HepG2 (cell line): ENCODE data around the gene PHKA1. TPM values are rescaled to one million over a fixed set of nuclear protein-coding genes. Genes with fewer than 3 reads are reported as not detected.

ENCODE experiments used
- ATAC-seq: fragments of 200-7000 bp; cut with Tn5 transposase; 3 replicates; pipeline ENCODE4 v1.9.1; 2020; ENCODE audit warnings: mild to moderate bottlenecking, moderate library complexity
- BruUV-seq: library from RNA; stranded (reverse); fragments of 400-500 nt; replicated peaks from 2 replicates; lab custom pipeline; 2021; lab: Mats Ljungman, UMichigan
- CTCF ChIA-PET: fragments of 300-600 bp; formaldehyde crosslinking; extraction: SDS; loops from one replicate; lab custom pipeline; 2021; ENCODE audit warnings: low total read pairs, inconsistent platforms, low intra/inter-chr PET ratio; lab: Yijun Ruan, JAX
- POLR2A ChIA-PET: fragments of 350-600 bp; sonication (Branson Sonifier 250); formaldehyde crosslinking; loops from one replicate; lab custom pipeline; 2020; ENCODE audit warnings: antibody characterized with exemption, inconsistent platforms; lab: Yijun Ruan, JAX
- DNase-seq: peaks from one replicate; pipeline ENCODE4 v3.0.0-alpha.2; 2015; ENCODE audit warnings: low spot score
- FAIRE-seq: peaks from 3 replicates; lab custom pipeline; 2011; peaks lifted over from hg19 to GRCh38; lab: Jason Lieb, UNC
- H2AFZ ChIP-seq: one replicate; pipeline ENCODE4 v1.6.1; 2011; ENCODE audit warnings: low read length, inconsistent platforms
- H3K27ac ChIP-seq: fragments of 300-600 bp; 3 replicates; pipeline ENCODE4 v1.8.0; 2011; ENCODE audit warnings: mixed run types, mild to moderate bottlenecking, mixed read lengths, low read length, inconsistent platforms; ENCODE audit not compliant: insufficient read depth; ENCODE audit errors: extremely low read length
- H3K27me3 ChIP-seq, 2 experiments: fragments of 200-600 bp in 1 of 2; 2 replicates in 1 of 2; 3 replicates in 1 of 2; pipeline versions ENCODE4 v1.6.0 to v1.8.0; 2011; ENCODE audit warnings: low read length in 2 of 2, mild to moderate bottlenecking in 2 of 2, moderate library complexity in 2 of 2, inconsistent platforms in 1 of 2; ENCODE audit not compliant: insufficient read depth in 2 of 2, control insufficient read depth in 1 of 2
- H3K36me3 ChIP-seq, 2 experiments: fragments of 200-600 bp in 1 of 2; replicated peaks in 1 of 2; 2 replicates in 1 of 2; 3 replicates in 1 of 2; pipeline versions ENCODE4 v1.5.1 to v1.8.0; 2011; ENCODE audit warnings: low read length in 2 of 2, inconsistent platforms in 1 of 2; ENCODE audit not compliant: insufficient read depth in 2 of 2, control insufficient read depth in 1 of 2
- H3K4me1 ChIP-seq: 2 replicates; pipeline ENCODE4 v1.5.1; 2012; ENCODE audit warnings: low read length, inconsistent platforms; ENCODE audit not compliant: insufficient read depth
- H3K4me2 ChIP-seq: 2 replicates; pipeline ENCODE4 v1.6.0; 2011; ENCODE audit warnings: low read depth, low read length, inconsistent platforms
- H3K4me3 ChIP-seq, 3 experiments: fragments of 200-600 bp in 1 of 3; sonication (generic), shearing (Covaris generic) in 1 of 3; replicated peaks in 1 of 3; 2 replicates each; pipeline ENCODE4 v1.5.1; 2011 to 2016; ENCODE audit warnings: low read length in 3 of 3, inconsistent platforms in 2 of 3, low read depth in 2 of 3, mild to moderate bottlenecking in 2 of 3, control low read depth in 1 of 3, mixed read lengths in 1 of 3; ENCODE audit not compliant: insufficient read depth in 1 of 3
- H3K79me2 ChIP-seq: one replicate; pipeline ENCODE4 v1.6.1; 2011; ENCODE audit warnings: low read length, inconsistent platforms; ENCODE audit not compliant: insufficient read depth
- H3K9ac ChIP-seq: 2 replicates; pipeline ENCODE4 v1.6.0; 2011; ENCODE audit warnings: mild to moderate bottlenecking, low read depth, low read length, inconsistent platforms; ENCODE audit not compliant: insufficient read depth
- H3K9me3 ChIP-seq: 2 replicates; pipeline ENCODE4 v1.5.1; 2012; ENCODE audit warnings: mild to moderate bottlenecking, low read length
- H4K20me1 ChIP-seq: 2 replicates; pipeline ENCODE4 v1.6.0; 2011; ENCODE audit warnings: inconsistent platforms, mild to moderate bottlenecking, low read length, moderate library complexity; ENCODE audit not compliant: insufficient read depth
- RELA ChIP-seq: sonication (generic); formaldehyde crosslinking; IDR thresholded peaks from 2 replicates; pipeline ENCODE4 v1.4.0; 2020; ENCODE audit warnings: missing genetic modification reagents
- SPEN ChIP-seq: sonication (generic); formaldehyde crosslinking; IDR thresholded peaks from 2 replicates; pipeline ENCODE4 v1.5.1; 2020; ENCODE audit warnings: low read depth, mild to moderate bottlenecking, missing genetic modification reagents
- TFE3 ChIP-seq: IDR thresholded peaks from 2 replicates; pipeline ENCODE4 v1.6.1; 2016
- ZNF207 ChIP-seq: fragments of 450-650 bp; IDR thresholded peaks from 2 replicates; pipeline ENCODE4 v1.6.1; 2016; ENCODE audit warnings: antibody characterized with exemption, borderline replicate concordance
- ZNF382 ChIP-seq: sonication (generic); formaldehyde crosslinking; IDR thresholded peaks from 2 replicates; pipeline ENCODE4 v1.5.0; 2020; ENCODE audit warnings: missing genetic modification reagents, mild to moderate bottlenecking, borderline replicate concordance
- ZNF766 ChIP-seq: sonication (generic); formaldehyde crosslinking; IDR thresholded peaks from 2 replicates; pipeline ENCODE4 v1.5.0; 2020; ENCODE audit warnings: missing genetic modification reagents, borderline replicate concordance
- ZSCAN22 ChIP-seq: sonication (generic); formaldehyde crosslinking; IDR thresholded peaks from 2 replicates; pipeline ENCODE4 v1.4.0; 2020; ENCODE audit warnings: mild to moderate bottlenecking, missing genetic modification reagents
- WGBS: methylation state at CpG from one replicate; pipeline ENCODE4 v1.1.6; 2017; ENCODE audit warnings: low lambda C conversion rate; 5-methylcytosine and 5-hydroxymethylcytosine counted together
- in situ Hi-C: cut with HindIII; loops from 2 replicates; pipeline ENCODE4 v1.10.0; 2017; ENCODE audit warnings: low pct_unique_long_range_greater_than_20kb; ENCODE audit not compliant: extremely low pct_ligation_motif_present
- intact Hi-C: fragments of 100-400 bp; cut with micrococcal nuclease; formaldehyde crosslinking; loops from one replicate; pipeline ENCODE4 v1.10.0; 2022; ENCODE audit not compliant: unreplicated experiment
- polyA plus RNA-seq, 8 experiments: library from polyadenylated mRNA; depleted of rRNA in 3 of 8; stranded (reverse) in 7 of 8; unstranded in 1 of 8; fragments of >200 nt; fragmentation: Illumina TruSeq in 4 of 8; extraction: Trizol in 4 of 8; gene quantifications; 2 replicates each; pipeline versions ENCODE4 v1.2.1 to v1.2.3, GENCODE V29; 2011 to 2016; ENCODE audit warnings: low read depth in 4 of 8, missing spikeins in 1 of 8, mixed read lengths in 1 of 8; ENCODE audit not compliant: insufficient read depth in 1 of 8
- total RNA-seq, 5 experiments: library from RNA; depleted of rRNA; stranded (reverse); fragments of >200 nt; fragmentation: Illumina TruSeq; extraction: Trizol; gene quantifications; 2 replicates each; pipeline ENCODE4 v1.2.3, GENCODE V29; 2016; ENCODE audit warnings: low read depth in 1 of 5
- TF ChIP-seq, protein P1 (sequence below): sonication (generic); formaldehyde crosslinking; IDR thresholded peaks from 2 replicates; pipeline ENCODE4 v1.4.0; 2020; ENCODE audit warnings: mild to moderate bottlenecking, missing genetic modification reagents
- TF ChIP-seq, protein P2 (sequence below): sonication (generic); formaldehyde crosslinking; IDR thresholded peaks from 2 replicates; pipeline ENCODE4 v1.4.0; 2020; ENCODE audit warnings: missing genetic modification reagents, borderline replicate concordance

PHKA1 gene
- total and polyA plus RNA-seq, 2 of the 13 experiments (the other 11 are each of a cell fraction or from before 2014, with no cell fraction given), result 5.4 to 6.6 TPM

DNA sequence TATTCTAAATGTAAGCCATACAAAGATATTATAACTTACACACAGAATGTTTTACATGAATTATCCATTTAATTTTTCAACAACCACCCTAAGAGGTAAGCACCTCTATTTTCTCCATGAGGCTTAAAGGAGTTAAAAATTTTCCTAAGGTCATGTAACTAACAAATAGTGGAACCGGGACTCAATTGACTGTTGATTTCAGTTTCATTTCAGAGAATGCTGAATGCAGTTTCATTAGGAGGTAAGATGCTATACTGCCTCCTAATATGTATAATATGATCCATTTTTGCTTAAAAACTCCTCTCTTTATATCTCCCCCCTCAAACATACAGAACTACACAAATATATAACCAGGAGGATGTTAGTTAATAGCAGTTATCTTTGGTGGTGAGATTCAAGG is 29.1 kb downstream of the PHKA1 start:
- ATAC-seq, result no peak
- no peak for FAIRE-seq
- BruUV-seq, result no TSS peak

More for the DNA sequence above, 29.1 kb downstream of the PHKA1 start:
- no peak for DNase-seq
- no peak overlapping the region for H3K4me3 ChIP-seq
- no peaks in the 10 kb centered on the region for H3K9me3 ChIP-seq
- CTCF ChIA-PET, result no interaction called here
- no peaks in the 10 kb centered on the region for H3K4me1 ChIP-seq
- POLR2A ChIA-PET, result no interaction called here
- H2AFZ ChIP-seq, result no peak overlapping the region
- no peak overlapping the region for H3K9ac ChIP-seq
- H3K27ac ChIP-seq, result no peak overlapping the region
- H4K20me1 ChIP-seq, result no peaks in the 10 kb centered on the region
- in situ Hi-C loops (no loop called here), intact Hi-C loops (no loop called here)
- H3K79me2 ChIP-seq, result no peaks in the 10 kb centered on the region
- WGBS, result 88% methylated on average over 1 of the region's 1 CpG
- no peak for TF ChIP-seq RELA (CRISPR knock-in tag)
- no peak for TF ChIP-seq ZNF382 (CRISPR knock-in tag)
- TF ChIP-seq, protein P1, sequence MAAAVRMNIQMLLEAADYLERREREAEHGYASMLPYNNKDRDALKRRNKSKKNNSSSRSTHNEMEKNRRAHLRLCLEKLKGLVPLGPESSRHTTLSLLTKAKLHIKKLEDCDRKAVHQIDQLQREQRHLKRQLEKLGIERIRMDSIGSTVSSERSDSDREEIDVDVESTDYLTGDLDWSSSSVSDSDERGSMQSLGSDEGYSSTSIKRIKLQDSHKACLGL (CRISPR knock-in tag), result no peak
- TF ChIP-seq TFE3 (CRISPR knock-in tag), result no peak
- no peak for TF ChIP-seq ZNF207
- TF ChIP-seq ZSCAN22 (CRISPR knock-in tag), result no peak
- TF ChIP-seq ZNF766 (CRISPR knock-in tag), result no peak
- no peak for TF ChIP-seq SPEN
- TF ChIP-seq, protein P2, sequence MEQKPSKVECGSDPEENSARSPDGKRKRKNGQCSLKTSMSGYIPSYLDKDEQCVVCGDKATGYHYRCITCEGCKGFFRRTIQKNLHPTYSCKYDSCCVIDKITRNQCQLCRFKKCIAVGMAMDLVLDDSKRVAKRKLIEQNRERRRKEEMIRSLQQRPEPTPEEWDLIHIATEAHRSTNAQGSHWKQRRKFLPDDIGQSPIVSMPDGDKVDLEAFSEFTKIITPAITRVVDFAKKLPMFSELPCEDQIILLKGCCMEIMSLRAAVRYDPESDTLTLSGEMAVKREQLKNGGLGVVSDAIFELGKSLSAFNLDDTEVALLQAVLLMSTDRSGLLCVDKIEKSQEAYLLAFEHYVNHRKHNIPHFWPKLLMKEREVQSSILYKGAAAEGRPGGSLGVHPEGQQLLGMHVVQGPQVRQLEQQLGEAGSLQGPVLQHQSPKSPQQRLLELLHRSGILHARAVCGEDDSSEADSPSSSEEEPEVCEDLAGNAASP (CRISPR knock-in tag), result no peak
- TF ChIP-seq, all 625 proteins: peak for 0
- Histone ChIP-seq H3K27me3 (no peaks in the 10 kb centered on the region), H3K36me3 (no peaks in the 10 kb centered on the region), H3K4me2 (no peak overlapping the region)
